Astrocyte of the cerebellum (primary cell): ENCODE measurements around the gene TSHZ2.

Source experiments
- DNase-seq: peaks from one replicate; pipeline ENCODE4 v3.0.0-alpha.2; 2011; ENCODE audit warnings: low read depth
- H3K4me3 ChIP-seq: 2 replicates; pipeline ENCODE4 v1.5.1; 2011; ENCODE audit warnings: mild to moderate bottlenecking, low read depth, low read length, moderate library complexity
- in situ Hi-C: cut with HindIII; loops from 2 replicates; pipeline ENCODE4 v1.10.0; 2017; ENCODE audit warnings: low sequenced_read_pairs
- TF ChIP-seq, protein P1 (sequence below): IDR thresholded peaks from 2 replicates; pipeline ENCODE4 v1.5.1; 2012; ENCODE audit warnings: low read length, low read depth, moderate library complexity, mild to moderate bottlenecking; ENCODE audit errors: missing control alignments

TSHZ2 gene

GRCh38 chr20:53216856-53217576 is 244.9 kb downstream of the TSHZ2 start:
- in situ Hi-C loops: no loop called here
- DNase-seq: no peak
- TF ChIP-seq, protein P1, sequence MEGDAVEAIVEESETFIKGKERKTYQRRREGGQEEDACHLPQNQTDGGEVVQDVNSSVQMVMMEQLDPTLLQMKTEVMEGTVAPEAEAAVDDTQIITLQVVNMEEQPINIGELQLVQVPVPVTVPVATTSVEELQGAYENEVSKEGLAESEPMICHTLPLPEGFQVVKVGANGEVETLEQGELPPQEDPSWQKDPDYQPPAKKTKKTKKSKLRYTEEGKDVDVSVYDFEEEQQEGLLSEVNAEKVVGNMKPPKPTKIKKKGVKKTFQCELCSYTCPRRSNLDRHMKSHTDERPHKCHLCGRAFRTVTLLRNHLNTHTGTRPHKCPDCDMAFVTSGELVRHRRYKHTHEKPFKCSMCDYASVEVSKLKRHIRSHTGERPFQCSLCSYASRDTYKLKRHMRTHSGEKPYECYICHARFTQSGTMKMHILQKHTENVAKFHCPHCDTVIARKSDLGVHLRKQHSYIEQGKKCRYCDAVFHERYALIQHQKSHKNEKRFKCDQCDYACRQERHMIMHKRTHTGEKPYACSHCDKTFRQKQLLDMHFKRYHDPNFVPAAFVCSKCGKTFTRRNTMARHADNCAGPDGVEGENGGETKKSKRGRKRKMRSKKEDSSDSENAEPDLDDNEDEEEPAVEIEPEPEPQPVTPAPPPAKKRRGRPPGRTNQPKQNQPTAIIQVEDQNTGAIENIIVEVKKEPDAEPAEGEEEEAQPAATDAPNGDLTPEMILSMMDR: peak; percentile 81
- H3K4me3 ChIP-seq: no peak overlapping the region

- no peak for DNase-seq
- no peak overlapping the region for H3K4me3 ChIP-seq
- TF ChIP-seq, protein P1: no peak
- in situ Hi-C loops: no loop called here
Measured at GRCh38 chr20:53220482-53221307, 248.5 kb downstream of the TSHZ2 start.

- H3K4me3 ChIP-seq: no peak overlapping the region
- TF ChIP-seq, protein P1: no peak
- DNase-seq: no peak
- in situ Hi-C loops: no loop called here
Measured at GRCh38 chr20:53221731-53222130, 249.6 kb downstream of the TSHZ2 start.

- TF ChIP-seq, protein P1: no peak
- in situ Hi-C loops: no loop called here
- H3K4me3 ChIP-seq: no peak overlapping the region
- DNase-seq: no peak
Measured at GRCh38 chr20:53222416-53222815, 250.3 kb downstream of the TSHZ2 start.

DNA sequence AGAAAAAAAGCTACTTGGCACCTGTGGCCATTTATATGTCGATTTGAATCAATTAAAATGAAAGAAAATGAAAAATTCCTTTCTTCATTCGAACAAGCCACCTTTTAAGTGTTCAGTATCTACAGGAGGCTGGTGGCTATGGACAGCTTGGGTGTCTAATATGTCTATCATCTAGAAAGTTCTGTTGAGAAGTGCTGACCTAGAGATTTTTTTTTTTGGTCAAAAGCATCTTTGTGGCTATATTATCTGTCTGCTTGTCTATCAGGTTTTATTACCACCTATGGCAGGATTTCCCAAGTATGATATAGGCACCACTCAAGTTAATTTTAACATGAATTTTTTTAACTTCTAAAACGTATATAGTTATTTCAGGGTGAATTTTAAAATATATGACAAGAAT is 250.8 kb downstream of the TSHZ2 start:
- in situ Hi-C loops: no loop called here
- H3K4me3 ChIP-seq: no peak overlapping the region
- no peak for DNase-seq
- TF ChIP-seq, protein P1: no peak

GRCh38 chr20:53223626-53224172 is 251.5 kb downstream of the TSHZ2 start:
- H3K4me3 ChIP-seq: no peak overlapping the region
- DNase-seq: no peak
- TF ChIP-seq, protein P1: no peak
- in situ Hi-C loops: no loop called here
